NCI-H748 treated with DMSO at 0.1 percent for 48 hours (cell line): ENCODE results near the gene CSGALNACT2.

ENCODE experiments used
- DNase-seq: peaks from one replicate; lab custom pipeline; 2025; lab: John Stamatoyannopoulos, UW

Gene CSGALNACT2

GRCh38 chr10:43230101-43230908 lies 92.1 kb downstream of the CSGALNACT2 start:
- DNase-seq, result no peak

GRCh38 chr10:43230909-43231522 lies 92.8 kb downstream of the CSGALNACT2 start:
- DNase-seq, result no peak

- DNase-seq, result no peak
Measured at GRCh38 chr10:43231523-43232078, 93.4 kb downstream of the CSGALNACT2 start.

- no peak for DNase-seq
Measured at GRCh38 chr10:43233601-43234430, 95.6 kb downstream of the CSGALNACT2 start.

GRCh38 chr10:43234471-43235041 lies 96.3 kb downstream of the CSGALNACT2 start:
- no peak for DNase-seq
